ENCODE measurements around the gene TCERG1L.

The TCERG1L gene

DNA sequence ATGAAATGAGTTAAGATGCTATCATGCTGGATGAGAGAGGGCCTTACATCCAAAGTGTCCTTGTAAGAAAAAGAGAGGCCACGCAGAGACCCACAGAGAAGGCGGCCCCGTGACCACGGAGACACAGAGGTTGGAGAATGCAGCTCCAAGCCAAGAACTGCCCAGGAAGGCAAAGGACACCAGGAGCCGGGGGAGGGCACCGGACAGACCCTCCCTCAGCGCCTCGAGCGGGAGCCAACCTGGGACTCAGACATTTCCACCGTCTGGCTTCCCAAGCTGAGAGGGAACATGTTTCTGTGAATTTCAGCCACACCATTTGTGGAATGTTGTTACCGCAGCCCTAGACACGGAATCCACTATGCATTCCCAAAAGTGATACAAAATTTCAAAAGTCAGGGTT, 22.9 kb downstream of the TCERG1L start:
- TF ChIP-seq, protein P1, sequence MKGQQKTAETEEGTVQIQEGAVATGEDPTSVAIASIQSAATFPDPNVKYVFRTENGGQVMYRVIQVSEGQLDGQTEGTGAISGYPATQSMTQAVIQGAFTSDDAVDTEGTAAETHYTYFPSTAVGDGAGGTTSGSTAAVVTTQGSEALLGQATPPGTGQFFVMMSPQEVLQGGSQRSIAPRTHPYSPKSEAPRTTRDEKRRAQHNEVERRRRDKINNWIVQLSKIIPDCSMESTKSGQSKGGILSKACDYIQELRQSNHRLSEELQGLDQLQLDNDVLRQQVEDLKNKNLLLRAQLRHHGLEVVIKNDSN (IDR thresholded peaks at IDR 0.05): no peak
- TF ChIP-seq RAD21 (IDR thresholded peaks at IDR 0.05; ENCODE audit: low read depth) (no peak), EP300 (IDR thresholded peaks at IDR 0.05; ENCODE audit: borderline replicate concordance) (no peak), TEAD4 (IDR thresholded peaks at IDR 0.05) (no peak), CEBPB (IDR thresholded peaks at IDR 0.05) (no peak)
- TF ChIP-seq, protein P2, sequence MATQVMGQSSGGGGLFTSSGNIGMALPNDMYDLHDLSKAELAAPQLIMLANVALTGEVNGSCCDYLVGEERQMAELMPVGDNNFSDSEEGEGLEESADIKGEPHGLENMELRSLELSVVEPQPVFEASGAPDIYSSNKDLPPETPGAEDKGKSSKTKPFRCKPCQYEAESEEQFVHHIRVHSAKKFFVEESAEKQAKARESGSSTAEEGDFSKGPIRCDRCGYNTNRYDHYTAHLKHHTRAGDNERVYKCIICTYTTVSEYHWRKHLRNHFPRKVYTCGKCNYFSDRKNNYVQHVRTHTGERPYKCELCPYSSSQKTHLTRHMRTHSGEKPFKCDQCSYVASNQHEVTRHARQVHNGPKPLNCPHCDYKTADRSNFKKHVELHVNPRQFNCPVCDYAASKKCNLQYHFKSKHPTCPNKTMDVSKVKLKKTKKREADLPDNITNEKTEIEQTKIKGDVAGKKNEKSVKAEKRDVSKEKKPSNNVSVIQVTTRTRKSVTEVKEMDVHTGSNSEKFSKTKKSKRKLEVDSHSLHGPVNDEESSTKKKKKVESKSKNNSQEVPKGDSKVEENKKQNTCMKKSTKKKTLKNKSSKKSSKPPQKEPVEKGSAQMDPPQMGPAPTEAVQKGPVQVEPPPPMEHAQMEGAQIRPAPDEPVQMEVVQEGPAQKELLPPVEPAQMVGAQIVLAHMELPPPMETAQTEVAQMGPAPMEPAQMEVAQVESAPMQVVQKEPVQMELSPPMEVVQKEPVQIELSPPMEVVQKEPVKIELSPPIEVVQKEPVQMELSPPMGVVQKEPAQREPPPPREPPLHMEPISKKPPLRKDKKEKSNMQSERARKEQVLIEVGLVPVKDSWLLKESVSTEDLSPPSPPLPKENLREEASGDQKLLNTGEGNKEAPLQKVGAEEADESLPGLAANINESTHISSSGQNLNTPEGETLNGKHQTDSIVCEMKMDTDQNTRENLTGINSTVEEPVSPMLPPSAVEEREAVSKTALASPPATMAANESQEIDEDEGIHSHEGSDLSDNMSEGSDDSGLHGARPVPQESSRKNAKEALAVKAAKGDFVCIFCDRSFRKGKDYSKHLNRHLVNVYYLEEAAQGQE (IDR thresholded peaks at IDR 0.05; ENCODE audit: low read depth): no peak
- TF ChIP-seq, protein P3, sequence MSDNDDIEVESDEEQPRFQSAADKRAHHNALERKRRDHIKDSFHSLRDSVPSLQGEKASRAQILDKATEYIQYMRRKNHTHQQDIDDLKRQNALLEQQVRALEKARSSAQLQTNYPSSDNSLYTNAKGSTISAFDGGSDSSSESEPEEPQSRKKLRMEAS (IDR thresholded peaks at IDR 0.05): no peak

DNA sequence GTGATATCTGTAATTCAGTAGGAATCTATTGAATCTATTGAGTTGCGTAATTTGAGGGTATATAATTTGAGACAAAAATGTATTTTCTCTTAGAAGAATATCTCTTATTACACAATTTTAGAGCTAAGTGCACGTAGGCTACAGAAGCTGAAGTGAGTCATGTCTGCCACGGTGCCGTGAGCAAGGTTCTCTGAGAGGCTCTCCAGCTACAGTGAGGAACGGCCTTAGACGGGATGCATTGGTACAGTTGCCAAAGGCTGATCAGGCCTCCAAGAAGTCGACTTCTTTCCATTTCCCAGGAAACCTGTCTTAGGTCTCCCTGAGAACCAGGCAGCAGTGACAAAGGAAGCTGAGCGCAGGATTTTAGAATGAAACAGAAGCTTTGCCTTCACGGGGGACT, 28.6 kb downstream of the TCERG1L start:
- no peak for TF ChIP-seq TAF1 (IDR thresholded peaks at IDR 0.05; ENCODE audit: low read depth)

DNA sequence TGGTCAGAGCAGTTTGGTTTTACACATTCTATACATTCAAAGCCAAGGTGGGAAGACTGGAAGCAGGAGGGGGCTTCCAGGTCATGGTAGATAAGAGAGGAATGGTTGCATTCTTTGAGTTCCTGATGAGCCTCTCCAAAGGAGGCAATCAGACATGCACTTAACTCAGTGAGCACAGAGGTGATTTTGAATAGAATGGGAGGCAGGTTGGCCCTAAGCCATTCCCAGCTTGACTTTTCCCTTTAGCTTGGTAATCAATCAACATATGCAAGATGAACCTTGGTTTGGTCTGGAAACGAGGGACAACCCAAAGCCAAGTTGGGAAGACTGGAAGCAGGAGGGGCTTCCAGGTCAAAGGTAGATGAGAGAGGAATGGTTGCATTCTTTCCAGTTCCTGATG, 31.4 kb downstream of the TCERG1L start:
- no peak for TF ChIP-seq TAF1 (IDR thresholded peaks at IDR 0.05; ENCODE audit: low read depth)
- TF ChIP-seq ZBTB7A (IDR thresholded peaks at IDR 0.05; ENCODE audit: low read depth): no peak
- TF ChIP-seq, protein P2 (IDR thresholded peaks at IDR 0.05; ENCODE audit: low read depth): no peak

DNA sequence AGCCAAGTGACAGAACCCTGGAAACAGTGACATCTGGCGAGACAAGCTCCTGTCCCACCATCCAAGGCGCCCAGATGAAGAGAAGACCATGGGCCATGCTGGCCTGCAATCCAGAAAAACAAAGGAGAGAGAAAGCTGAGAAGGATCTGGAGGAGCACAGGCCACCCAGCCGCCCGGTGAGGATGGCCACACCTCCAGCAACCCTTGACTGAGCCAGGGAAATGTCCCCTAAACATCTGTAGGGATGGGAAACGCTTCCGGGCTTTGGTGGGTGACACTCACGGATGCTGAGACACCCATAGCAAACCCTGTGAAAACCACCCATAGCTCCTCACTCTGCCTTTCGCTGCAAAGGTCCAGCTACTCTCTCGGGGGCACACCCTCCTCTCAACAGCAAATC, 32.0 kb downstream of the TCERG1L start:
- TF ChIP-seq RAD21 (IDR thresholded peaks at IDR 0.05; ENCODE audit: low read depth): no peak
- no peak for TF ChIP-seq YY1 (IDR thresholded peaks at IDR 0.05; ENCODE audit: low read depth)
- no peak for TF ChIP-seq FOXM1 (IDR thresholded peaks at IDR 0.05; ENCODE audit: borderline replicate concordance, low read depth)
- TF ChIP-seq EGR1 (IDR thresholded peaks at IDR 0.05): no peak
- TF ChIP-seq, protein P1 (IDR thresholded peaks at IDR 0.05): no peak
- TF ChIP-seq, protein P2 (IDR thresholded peaks at IDR 0.05; ENCODE audit: low read depth): no peak
- TF ChIP-seq CREB1 (IDR thresholded peaks at IDR 0.05; ENCODE audit: low read depth): no peak
- TF ChIP-seq NFIC (IDR thresholded peaks at IDR 0.05): no peak
- no peak for TF ChIP-seq CEBPB (IDR thresholded peaks at IDR 0.05)

DNA sequence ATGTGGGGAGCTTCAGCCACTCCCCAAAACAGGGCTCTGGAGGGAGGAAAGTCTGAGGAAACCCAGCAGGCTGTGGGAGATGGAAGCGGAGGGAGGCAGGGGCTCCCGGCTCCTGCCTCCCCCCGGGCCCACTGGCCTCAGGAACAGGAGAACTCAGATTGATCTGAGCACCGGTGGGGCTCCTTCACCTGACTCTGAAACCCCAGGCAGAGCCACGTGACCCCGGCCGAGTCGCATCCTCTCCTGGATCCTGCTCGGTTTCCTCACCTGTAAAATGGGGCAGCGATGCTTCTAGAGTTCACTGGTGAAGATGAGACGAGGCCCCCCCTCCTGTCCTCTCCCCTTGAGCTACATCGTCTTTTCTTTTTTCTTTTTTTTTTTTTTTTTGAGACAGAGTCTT, 33.6 kb downstream of the TCERG1L start:
- TF ChIP-seq, protein P1 (IDR thresholded peaks at IDR 0.05): no peak
- no peak for TF ChIP-seq CEBPB (IDR thresholded peaks at IDR 0.05)
- TF ChIP-seq FOXM1 (IDR thresholded peaks at IDR 0.05; ENCODE audit: borderline replicate concordance, low read depth): no peak
- no peak for TF ChIP-seq RAD21 (IDR thresholded peaks at IDR 0.05; ENCODE audit: low read depth)
- TF ChIP-seq, protein P3 (IDR thresholded peaks at IDR 0.05): no peak

DNA sequence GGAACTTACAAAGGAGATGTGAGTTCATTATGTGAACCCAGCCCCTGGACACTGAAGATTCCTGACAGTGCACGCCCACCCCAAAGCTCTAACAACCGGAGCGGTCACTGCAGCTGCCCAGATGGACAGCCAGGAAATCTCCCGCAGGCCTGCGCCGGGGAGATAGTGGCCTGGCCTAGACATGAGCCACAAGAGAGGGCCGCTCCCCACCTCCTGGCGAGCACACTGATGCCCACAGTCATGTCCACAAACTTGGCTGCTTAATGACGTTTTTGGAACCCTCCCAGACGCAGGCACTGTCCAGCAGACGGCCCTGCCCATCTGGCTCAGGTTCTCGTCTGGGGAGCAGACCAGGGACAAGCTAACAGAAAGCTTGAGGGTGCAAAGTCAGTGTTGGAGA, 34.2 kb downstream of the TCERG1L start:
- TF ChIP-seq CREB1 (IDR thresholded peaks at IDR 0.05; ENCODE audit: low read depth) (no peak), TEAD4 (IDR thresholded peaks at IDR 0.05) (no peak), TCF12 (IDR thresholded peaks at IDR 0.05; ENCODE audit: low read depth) (no peak), NFIC (IDR thresholded peaks at IDR 0.05) (no peak), RAD21 (IDR thresholded peaks at IDR 0.05; ENCODE audit: low read depth) (no peak), TAF1 (IDR thresholded peaks at IDR 0.05; ENCODE audit: low read depth) (no peak), CEBPB (IDR thresholded peaks at IDR 0.05) (no peak), EP300 (IDR thresholded peaks at IDR 0.05; ENCODE audit: borderline replicate concordance) (no peak), FOXM1 (IDR thresholded peaks at IDR 0.05; ENCODE audit: borderline replicate concordance, low read depth) (no peak), YY1 (IDR thresholded peaks at IDR 0.05; ENCODE audit: low read depth) (no peak), EGR1 (IDR thresholded peaks at IDR 0.05) (no peak), ZBTB7A (IDR thresholded peaks at IDR 0.05; ENCODE audit: low read depth) (no peak)
- TF ChIP-seq, protein P3 (IDR thresholded peaks at IDR 0.05): no peak
- TF ChIP-seq, protein P2 (IDR thresholded peaks at IDR 0.05; ENCODE audit: low read depth): no peak
- TF ChIP-seq, protein P1 (IDR thresholded peaks at IDR 0.05): no peak
